ENCODE data around the gene CDR2.

DNA sequence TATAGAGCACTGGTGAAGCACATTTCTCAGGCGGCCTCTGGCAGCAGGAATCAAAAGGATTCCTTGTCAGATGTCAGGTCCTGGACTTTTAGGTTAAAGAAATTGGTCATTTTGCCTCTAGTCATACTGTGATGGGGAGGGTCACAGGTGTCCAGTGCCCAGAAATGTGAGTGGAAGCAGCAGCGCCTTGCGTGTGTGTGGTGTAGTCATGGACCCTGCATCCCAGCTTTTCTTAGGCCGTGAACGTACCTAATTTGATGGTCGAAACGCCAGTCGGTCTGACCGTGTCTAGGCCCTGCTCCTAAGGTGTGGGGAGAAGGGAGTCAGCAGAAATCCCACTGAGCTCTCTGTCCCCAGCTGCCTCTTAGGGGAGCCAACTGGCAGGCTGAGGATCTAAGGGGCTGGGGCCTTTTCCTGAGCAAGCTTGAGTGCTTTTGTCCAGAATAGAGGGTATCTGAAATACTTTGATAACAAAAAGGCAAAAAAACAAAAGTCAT, 45.2 kb downstream of the CDR2 start:
- TF ChIP-seq, protein P1, sequence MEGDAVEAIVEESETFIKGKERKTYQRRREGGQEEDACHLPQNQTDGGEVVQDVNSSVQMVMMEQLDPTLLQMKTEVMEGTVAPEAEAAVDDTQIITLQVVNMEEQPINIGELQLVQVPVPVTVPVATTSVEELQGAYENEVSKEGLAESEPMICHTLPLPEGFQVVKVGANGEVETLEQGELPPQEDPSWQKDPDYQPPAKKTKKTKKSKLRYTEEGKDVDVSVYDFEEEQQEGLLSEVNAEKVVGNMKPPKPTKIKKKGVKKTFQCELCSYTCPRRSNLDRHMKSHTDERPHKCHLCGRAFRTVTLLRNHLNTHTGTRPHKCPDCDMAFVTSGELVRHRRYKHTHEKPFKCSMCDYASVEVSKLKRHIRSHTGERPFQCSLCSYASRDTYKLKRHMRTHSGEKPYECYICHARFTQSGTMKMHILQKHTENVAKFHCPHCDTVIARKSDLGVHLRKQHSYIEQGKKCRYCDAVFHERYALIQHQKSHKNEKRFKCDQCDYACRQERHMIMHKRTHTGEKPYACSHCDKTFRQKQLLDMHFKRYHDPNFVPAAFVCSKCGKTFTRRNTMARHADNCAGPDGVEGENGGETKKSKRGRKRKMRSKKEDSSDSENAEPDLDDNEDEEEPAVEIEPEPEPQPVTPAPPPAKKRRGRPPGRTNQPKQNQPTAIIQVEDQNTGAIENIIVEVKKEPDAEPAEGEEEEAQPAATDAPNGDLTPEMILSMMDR (IDR thresholded peaks at IDR 0.05): no peak
- TF ChIP-seq EZH2phosphoT487 (IDR thresholded peaks at IDR 0.05) (no peak), EZH2 (IDR thresholded peaks at IDR 0.05) (no peak)

All from neural progenitor cell (in vitro differentiated cells).